NCI-H187 (cell line): Measurements from ENCODE around the gene ARHGAP44.

Experiments used
- DNase-seq, 2 experiments: peaks; one replicate each; lab custom pipeline; 2025; lab: John Stamatoyannopoulos, UW

ARHGAP44 gene

GRCh38 chr17:12898110-12898509 lies 108.8 kb downstream of the ARHGAP44 start:
- no peak for DNase-seq

- DNase-seq, result no peak
Observed at GRCh38 chr17:12899604-12900003, 110.3 kb downstream of the ARHGAP44 start.

GRCh38 chr17:12900474-12900873 lies 111.2 kb downstream of the ARHGAP44 start:
- DNase-seq, result no peak

DNA sequence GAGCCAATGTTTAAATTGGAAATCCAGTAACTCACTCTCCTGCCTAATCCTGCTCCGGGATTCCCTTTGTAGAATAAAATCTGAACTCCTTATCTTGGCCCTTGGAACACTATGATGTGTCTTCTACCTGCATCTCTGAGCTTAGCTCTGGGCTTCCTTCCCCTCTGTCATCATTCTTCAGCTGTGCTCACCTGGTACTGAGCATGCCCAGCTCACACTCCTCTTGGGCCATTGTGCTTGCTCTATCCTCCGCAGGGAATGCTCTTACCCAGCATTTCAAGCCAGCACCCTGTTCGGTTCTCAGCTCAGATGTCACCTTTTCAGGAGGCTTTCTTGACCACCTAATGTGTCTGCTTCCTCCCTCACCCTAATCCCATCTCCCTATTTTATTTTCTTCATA lies 112.7 kb downstream of the ARHGAP44 start:
- DNase-seq, result no peak

- no peak for DNase-seq
Observed at GRCh38 chr17:12907477-12907876, 118.2 kb downstream of the ARHGAP44 start.

DNA sequence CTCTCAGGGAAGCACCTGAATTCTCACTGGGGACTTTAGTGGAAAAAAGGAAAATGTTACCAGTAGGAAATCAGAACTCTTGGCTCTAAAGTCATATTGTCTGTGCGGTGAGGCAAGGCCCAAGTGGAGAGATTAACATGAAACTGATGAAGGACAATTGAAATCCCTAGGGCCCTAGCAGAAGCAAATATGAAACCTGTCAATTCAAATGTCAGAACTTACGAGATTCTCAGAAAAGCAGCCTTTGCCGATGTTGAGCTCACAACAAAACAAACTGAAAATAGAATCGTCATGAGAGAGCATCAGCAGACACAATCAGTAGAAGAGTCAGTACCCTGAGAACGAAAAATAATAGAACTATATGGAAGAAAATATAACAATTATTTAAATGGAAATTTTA lies 119.7 kb downstream of the ARHGAP44 start:
- no peak for DNase-seq

GRCh38 chr17:12909511-12909910 lies 120.2 kb downstream of the ARHGAP44 start:
- DNase-seq, result no peak

DNA sequence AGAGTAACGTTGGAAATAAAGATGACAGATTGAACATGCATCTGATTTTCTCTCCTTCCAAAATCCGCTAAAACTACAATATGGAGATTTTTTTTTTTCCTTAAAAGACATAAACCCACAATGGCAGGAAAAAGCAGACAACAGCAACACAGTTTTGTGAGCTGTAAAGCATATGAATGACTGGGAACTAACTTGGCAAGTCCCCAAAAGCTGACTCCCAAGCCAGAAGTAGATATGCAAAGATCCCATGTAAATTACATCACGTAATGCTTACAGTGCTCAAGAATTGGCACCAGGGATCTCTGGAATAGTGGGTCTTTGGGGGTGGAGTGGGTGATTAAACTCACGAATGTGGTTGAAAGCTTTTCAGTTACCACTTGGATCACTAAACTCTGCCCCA lies 121.9 kb downstream of the ARHGAP44 start:
- DNase-seq, result no peak

DNA sequence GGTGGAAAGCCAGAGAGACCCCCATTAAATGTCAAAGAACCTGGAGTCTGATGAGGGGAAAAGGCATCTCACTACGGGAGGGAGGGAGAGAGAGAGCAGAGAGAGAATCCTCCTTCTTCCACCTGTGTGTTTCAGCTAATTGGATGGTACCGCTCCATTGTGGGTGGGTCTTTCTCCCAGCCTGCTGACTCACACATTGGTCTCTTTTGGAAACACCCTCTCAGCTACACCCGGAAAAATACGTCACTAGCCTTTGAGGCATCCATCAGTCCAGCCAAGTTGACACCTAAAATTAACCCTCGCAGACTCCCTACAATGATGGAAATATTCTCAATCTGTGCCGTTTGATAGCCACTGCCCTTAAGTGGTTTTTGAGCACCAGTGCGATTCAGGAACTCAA lies 128.1 kb downstream of the ARHGAP44 start:
- DNase-seq, result no peak

- no peak for DNase-seq
Observed at GRCh38 chr17:12918142-12918541, 128.8 kb downstream of the ARHGAP44 start.

GRCh38 chr17:12922120-12922519 lies 132.8 kb downstream of the ARHGAP44 start:
- DNase-seq, result no peak

GRCh38 chr17:12924614-12925013 lies 135.3 kb downstream of the ARHGAP44 start:
- DNase-seq, result no peak

DNA sequence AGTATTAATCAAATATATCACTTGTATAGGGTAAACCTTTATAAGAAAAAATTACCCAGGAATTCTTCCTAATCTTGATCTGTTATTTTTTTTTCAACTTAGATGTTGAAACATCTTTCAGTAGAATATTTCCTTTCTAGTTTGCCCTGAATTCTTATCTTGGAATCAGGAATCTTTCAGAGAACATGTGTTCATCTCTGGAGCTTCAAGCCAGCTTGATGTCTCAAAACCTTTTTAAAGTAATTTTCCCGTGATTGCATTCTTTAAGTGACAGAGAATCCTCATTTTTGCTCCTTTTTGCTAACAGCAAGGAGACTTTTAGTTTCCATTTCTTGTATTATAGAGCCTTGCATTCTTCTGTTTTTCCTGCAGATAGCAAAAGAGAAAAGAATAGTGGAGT lies 137.7 kb downstream of the ARHGAP44 start:
- no peak for DNase-seq

DNA sequence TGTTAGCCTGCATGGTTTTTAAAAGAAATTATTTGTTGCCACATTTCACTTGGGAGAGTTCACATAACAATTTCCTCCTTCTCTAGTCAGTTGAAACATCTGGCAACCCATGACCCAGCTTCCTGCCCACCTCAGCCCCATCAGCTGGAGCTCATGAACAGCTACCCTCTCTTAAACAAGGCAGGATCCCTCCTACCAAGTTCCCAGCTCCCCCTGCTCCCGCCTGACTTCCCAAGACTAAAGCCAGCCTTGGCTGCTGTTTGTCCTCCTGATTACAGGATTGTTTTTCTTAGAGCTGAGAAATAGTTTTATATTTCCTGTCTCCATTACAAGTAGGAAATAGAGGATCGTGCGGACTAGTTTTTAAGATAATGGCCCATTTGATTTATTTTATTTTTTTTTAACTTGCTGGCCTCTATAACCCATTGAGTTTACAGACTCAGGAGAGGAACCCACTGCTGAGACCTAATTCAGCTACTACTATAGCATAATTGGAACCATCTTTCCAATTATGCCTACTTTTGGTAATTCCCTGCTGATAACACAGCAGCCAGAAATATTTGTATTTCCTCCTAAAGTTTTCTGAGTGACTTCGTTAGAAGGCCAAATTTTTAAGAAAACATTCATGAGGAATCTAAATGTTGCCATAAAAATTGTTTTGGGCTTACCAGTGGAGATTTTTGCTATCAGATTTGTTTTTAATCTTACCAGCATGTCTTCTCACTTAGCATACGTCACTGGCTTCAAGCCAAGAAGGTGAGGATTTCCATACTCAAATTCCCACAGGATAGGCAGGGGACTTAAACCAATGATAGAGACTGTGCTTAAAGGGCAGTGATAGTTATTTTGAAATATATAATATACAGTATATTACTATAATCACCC lies 138.5 kb downstream of the ARHGAP44 start:
- no peak for DNase-seq

- DNase-seq, result no peak
Observed at GRCh38 chr17:12928736-12929135, 139.4 kb downstream of the ARHGAP44 start.

GRCh38 chr17:12936501-12936900 lies 147.2 kb downstream of the ARHGAP44 start:
- no peak for DNase-seq

DNA sequence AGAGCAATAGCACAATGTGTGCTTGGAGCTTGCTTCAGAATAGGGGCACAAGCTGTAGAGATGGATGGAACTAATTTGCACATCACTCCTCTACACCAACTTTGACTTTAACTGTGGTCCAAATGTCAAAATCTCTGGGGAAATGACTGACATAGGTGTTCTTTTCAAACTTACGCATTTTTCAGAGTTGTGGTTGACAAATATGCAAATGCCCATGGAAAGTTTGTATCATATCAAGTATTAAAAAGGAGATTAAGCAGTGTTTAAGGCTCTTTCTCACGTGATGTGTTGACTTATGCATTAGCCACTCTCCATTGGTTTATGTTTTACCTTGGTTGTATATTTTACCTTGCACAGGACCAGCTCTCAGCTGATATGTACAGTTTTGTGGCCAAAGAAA lies 151.4 kb downstream of the ARHGAP44 start:
- DNase-seq, result no peak

DNA sequence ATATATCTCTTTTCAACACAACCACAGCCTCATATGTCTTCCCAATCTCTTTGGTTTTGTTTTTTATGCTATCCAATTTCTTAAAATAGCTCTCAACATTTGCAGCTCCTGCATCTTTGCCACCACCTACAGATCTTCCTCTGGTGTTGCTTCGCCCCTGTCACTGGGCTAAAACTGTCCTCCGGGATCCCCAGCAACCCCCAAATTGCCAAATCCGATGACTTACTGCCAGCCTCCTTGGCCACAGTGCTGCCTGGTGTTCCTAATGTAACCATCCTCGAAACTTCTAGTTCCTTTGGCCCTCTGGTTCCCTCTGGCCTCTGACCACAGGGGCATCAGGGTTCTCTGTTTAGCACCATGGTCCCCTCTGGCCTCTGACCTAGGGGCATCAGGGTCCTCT lies 157.7 kb downstream of the ARHGAP44 start:
- DNase-seq, result no peak

DNA sequence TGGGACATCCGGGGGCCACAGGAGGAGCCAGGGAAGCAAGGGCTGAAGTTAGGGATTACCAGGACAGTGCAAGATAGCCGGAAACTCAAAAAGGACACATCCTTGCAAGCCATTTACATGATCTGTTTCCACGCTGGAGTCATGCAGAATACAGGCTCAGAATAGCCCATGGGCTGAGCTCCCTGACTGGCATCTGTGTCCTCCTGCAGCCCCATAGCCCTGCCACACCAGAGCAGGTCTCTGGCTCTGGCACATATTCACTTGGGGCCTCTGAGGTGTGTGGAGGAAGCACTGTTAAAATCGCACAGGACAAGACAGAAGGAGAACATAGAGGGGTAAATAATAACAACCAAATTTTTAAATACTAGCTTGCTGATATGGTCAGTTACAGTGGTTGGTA lies 162.7 kb downstream of the ARHGAP44 start:
- DNase-seq, result no peak

- DNase-seq, result no peak
Observed at GRCh38 chr17:12953156-12953555, 163.9 kb downstream of the ARHGAP44 start.

DNA sequence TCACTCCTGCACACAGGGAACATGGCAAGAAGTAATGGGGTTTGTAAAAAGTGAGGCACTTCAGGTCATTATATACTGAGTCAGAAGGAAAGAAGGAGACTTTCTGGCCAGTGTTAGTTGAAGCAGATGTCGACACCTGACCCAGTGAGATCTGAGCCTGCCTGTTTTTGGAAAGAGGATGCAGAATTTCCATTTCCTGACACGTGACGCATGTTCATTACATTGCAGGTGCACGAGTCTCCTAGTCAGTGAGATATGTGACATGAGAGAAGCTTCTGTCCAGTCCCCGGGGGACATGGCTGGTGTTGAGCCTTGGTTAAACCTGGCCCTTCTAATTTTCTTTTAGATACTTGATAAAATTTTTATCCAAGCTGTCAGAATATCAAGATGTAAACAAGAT lies 166.2 kb downstream of the ARHGAP44 start:
- no peak for DNase-seq

DNA sequence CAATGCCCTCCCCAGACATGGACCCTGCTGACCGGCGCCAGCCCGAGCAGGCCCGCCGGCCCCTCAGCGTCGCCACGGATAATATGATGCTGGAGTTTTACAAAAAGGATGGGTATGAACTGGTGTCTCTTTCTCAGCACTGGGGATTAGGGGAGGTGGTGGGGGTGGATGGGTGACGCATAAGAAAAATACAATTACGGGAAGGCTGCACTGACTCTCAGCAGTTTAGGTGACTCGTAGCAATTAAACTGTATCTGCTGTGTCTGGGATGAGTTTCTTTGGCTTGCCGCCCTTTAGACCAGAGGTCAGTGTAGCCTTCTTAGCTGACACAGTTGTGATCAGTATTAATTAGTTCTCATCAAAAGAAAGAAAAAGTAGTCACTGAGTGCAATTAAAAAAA lies 169.5 kb downstream of the ARHGAP44 start:
- no peak for DNase-seq

- DNase-seq, result no peak
Observed at GRCh38 chr17:12959441-12959840, 170.1 kb downstream of the ARHGAP44 start.

DNA sequence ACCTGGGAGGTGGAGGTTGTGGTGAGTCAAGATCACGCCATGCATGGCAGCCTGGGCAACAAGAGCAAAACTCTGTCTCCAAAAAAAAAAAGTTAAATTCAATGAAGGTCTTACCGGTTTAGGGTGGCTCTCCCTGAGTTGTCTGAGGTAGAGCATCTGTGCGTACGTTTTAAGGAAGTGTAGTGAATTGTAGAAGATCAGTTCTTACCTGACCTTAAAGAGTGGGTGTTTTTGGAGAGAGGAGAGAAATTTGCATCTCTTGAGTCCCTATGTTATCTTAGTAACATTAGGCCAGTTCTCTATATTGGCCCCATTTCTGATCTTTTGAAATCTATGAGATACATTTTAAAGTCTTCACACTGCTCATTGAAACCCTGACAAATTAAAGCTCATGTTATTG lies 172.4 kb downstream of the ARHGAP44 start:
- no peak for DNase-seq
